RWPE2 (cell line): ENCODE measurements around the gene FOXL1.
A peak's percentile ranks its signal among the peaks of the same experiment; 100 is the strongest.

Source experiments
- ATAC-seq: fragments of 200-7000 bp; cut with Tn5 transposase; 3 replicates; pipeline ENCODE4 v1.9.1; 2021; ENCODE audit warnings: low read depth
- DNase-seq: peaks from one replicate; pipeline ENCODE4 v3.0.0-alpha.2; 2020; ENCODE audit warnings: low spot score
- H3K27ac ChIP-seq: fragments of 450-650 bp; 2 replicates; pipeline ENCODE4 v1.5.1; 2017; ENCODE audit warnings: mild to moderate bottlenecking; ENCODE audit not compliant: poor library complexity, severe bottlenecking
- H3K27me3 ChIP-seq: fragments of 250-450 bp; sonication (Bioruptor Pico); 2 replicates; pipeline ENCODE4 v1.5.1; 2021; ENCODE audit warnings: mild to moderate bottlenecking, moderate library complexity; ENCODE audit not compliant: insufficient read depth, poor library complexity, severe bottlenecking
- H3K36me3 ChIP-seq: fragments of 250-450 bp; sonication (Bioruptor Pico); 2 replicates; pipeline ENCODE4 v1.5.1; 2020; ENCODE audit warnings: low read depth, mild to moderate bottlenecking, moderate library complexity
- H3K4me1 ChIP-seq: fragments of 250-450 bp; sonication (Bioruptor Pico); 2 replicates; pipeline ENCODE4 v1.5.1; 2021; ENCODE audit warnings: mild to moderate bottlenecking, moderate library complexity; ENCODE audit not compliant: insufficient read depth, poor library complexity, severe bottlenecking
- H3K4me3 ChIP-seq: fragments of 250-450 bp; sonication (Bioruptor Pico); 2 replicates; pipeline ENCODE4 v1.5.1; 2021; ENCODE audit warnings: mild to moderate bottlenecking, moderate library complexity; ENCODE audit not compliant: severe bottlenecking
- H3K9me3 ChIP-seq: fragments of 250-450 bp; sonication (Bioruptor Pico); 2 replicates; pipeline ENCODE4 v1.5.1; 2021; ENCODE audit warnings: mild to moderate bottlenecking, moderate library complexity; ENCODE audit not compliant: severe bottlenecking
- CTCF ChIP-seq: fragments of 450-650 bp; IDR thresholded peaks from one replicate; pipeline ENCODE4 v1.5.1; 2017; ENCODE audit warnings: mild to moderate bottlenecking, moderate library complexity; ENCODE audit not compliant: poor library complexity, severe bottlenecking

The FOXL1 gene

GRCh38 chr16:86609661-86610060 is 31.3 kb downstream of the FOXL1 start:
- DNase-seq = no peak
- H3K9me3 ChIP-seq = no peaks in the 10 kb centered on the region
- no peaks in the 10 kb centered on the region for H3K36me3 ChIP-seq
- H3K4me3 ChIP-seq = no peak overlapping the region
- no peak for ATAC-seq
- peak overlapping the region; percentile 29 for H3K27ac ChIP-seq
- H3K4me1 ChIP-seq = peaks cover 4% of the 10 kb centered on the region
- TF ChIP-seq CTCF = no peak
- no peaks in the 10 kb centered on the region for H3K27me3 ChIP-seq

- Histone ChIP-seq H3K4me1 (peaks cover 4% of the 10 kb centered on the region), H3K36me3 (no peaks in the 10 kb centered on the region), H3K4me3 (no peak overlapping the region), H3K27me3 (no peaks in the 10 kb centered on the region), H3K9me3 (no peaks in the 10 kb centered on the region), H3K27ac (no peak overlapping the region)
- no peak for TF ChIP-seq CTCF
- DNase-seq (no peak), ATAC-seq (no peak)
Measured at GRCh38 chr16:86610779-86611524, 32.6 kb downstream of the FOXL1 start.

- Histone ChIP-seq H3K27me3 (no peaks in the 10 kb centered on the region), H3K4me3 (no peak overlapping the region), H3K4me1 (peaks cover 4% of the 10 kb centered on the region), H3K27ac (no peak overlapping the region), H3K36me3 (no peaks in the 10 kb centered on the region), H3K9me3 (no peaks in the 10 kb centered on the region)
- ATAC-seq = no peak
- no peak for DNase-seq
- no peak for TF ChIP-seq CTCF
Measured at GRCh38 chr16:86611525-86611855, 33.1 kb downstream of the FOXL1 start.

GRCh38 chr16:86611941-86612340 is 33.6 kb downstream of the FOXL1 start:
- no peak for TF ChIP-seq CTCF
- H3K27me3 ChIP-seq = no peaks in the 10 kb centered on the region
- no peaks in the 10 kb centered on the region for H3K9me3 ChIP-seq
- H3K4me3 ChIP-seq = no peak overlapping the region
- ATAC-seq (no peak), DNase-seq (no peak)
- no peaks in the 10 kb centered on the region for H3K36me3 ChIP-seq
- peaks cover 4% of the 10 kb centered on the region for H3K4me1 ChIP-seq
- no peak overlapping the region for H3K27ac ChIP-seq

- DNase-seq (no peak), ATAC-seq (no peak)
- no peak overlapping the region for H3K4me3 ChIP-seq
- H3K36me3 ChIP-seq = no peaks in the 10 kb centered on the region
- H3K27me3 ChIP-seq = no peaks in the 10 kb centered on the region
- no peak for TF ChIP-seq CTCF
- H3K4me1 ChIP-seq = no peaks in the 10 kb centered on the region
- no peaks in the 10 kb centered on the region for H3K9me3 ChIP-seq
- no peak overlapping the region for H3K27ac ChIP-seq
Measured at GRCh38 chr16:86614699-86615098, 36.4 kb downstream of the FOXL1 start.
